H1 (cell line): ENCODE results near the gene PTPRG. TPM values are rescaled to one million over a fixed set of nuclear protein-coding genes. Genes with fewer than 3 reads are reported as not detected.

Experiments
- CTCF ChIA-PET: fragments of 300-600 bp; sonication (Branson Sonifier 250); formaldehyde crosslinking; loops from one replicate; lab custom pipeline; 2021; ENCODE audit not compliant: partially characterized antibody; lab: Charles Lee
- POLR2A ChIA-PET: fragments of 300-600 bp; sonication (Branson Sonifier 250); formaldehyde crosslinking; loops from one replicate; lab custom pipeline; 2021; ENCODE audit warnings: inconsistent platforms; ENCODE audit not compliant: partially characterized antibody; lab: Charles Lee
- DNase-seq, 2 experiments: peaks; one replicate each; pipeline versions ENCODE4 v3.0.0 to v3.0.0-alpha.2; 2010 to 2022; ENCODE audit warnings: low spot score in 2 of 2, low read depth in 1 of 2, mixed read lengths in 1 of 2
- FAIRE-seq: peaks from 2 replicates; lab custom pipeline; 2011; peaks lifted over from hg19 to GRCh38; lab: Jason Lieb, UNC
- H2AFZ ChIP-seq: 2 replicates; pipeline ENCODE4 v1.8.1; 2012; ENCODE audit warnings: low read length, inconsistent platforms
- H2AK5ac ChIP-seq: 2 replicates; pipeline ENCODE4 v1.6.1; 2013; ENCODE audit warnings: low read depth, low read length
- H2BK120ac ChIP-seq: replicated peaks from 2 replicates; pipeline ENCODE3; 2013; ENCODE audit warnings: low read depth, low read length, inconsistent platforms
- H2BK12ac ChIP-seq: 2 replicates; pipeline ENCODE4 v1.6.1; 2013; ENCODE audit warnings: low read depth, low read length
- H2BK15ac ChIP-seq: 2 replicates; pipeline ENCODE4 v1.6.1; 2013; ENCODE audit warnings: low read length
- H2BK20ac ChIP-seq: 2 replicates; pipeline ENCODE4 v1.6.1; 2013; ENCODE audit warnings: low read length
- H2BK5ac ChIP-seq: 2 replicates; pipeline ENCODE4 v1.6.1; 2013; ENCODE audit warnings: low read depth, low read length
- H3K14ac ChIP-seq: 2 replicates; pipeline ENCODE4 v1.6.1; 2013; ENCODE audit warnings: inconsistent platforms; ENCODE audit not compliant: insufficient read length
- H3K18ac ChIP-seq: 2 replicates; pipeline ENCODE4 v1.6.1; 2013; ENCODE audit warnings: low read length; ENCODE audit errors: extremely low read depth
- H3K23ac ChIP-seq: 2 replicates; pipeline ENCODE4 v1.6.1; 2013; ENCODE audit warnings: inconsistent platforms; ENCODE audit not compliant: insufficient read length
- H3K23me2 ChIP-seq: 2 replicates; pipeline ENCODE4 v1.6.1; 2013; ENCODE audit warnings: low read depth, low read length
- H3K27ac ChIP-seq: 2 replicates; pipeline ENCODE4 v1.6.1; 2011; ENCODE audit warnings: low read depth, low read length, inconsistent platforms
- H3K27me3 ChIP-seq, 4 experiments: replicated peaks in 1 of 4; 1 replicate in 1 of 4; 2 replicates in 3 of 4; pipeline versions ENCODE4 v1.6.1 to v1.8.1; 2011 to 2013; ENCODE audit warnings: low read length in 3 of 4, mild to moderate bottlenecking in 3 of 4, inconsistent platforms in 2 of 4, mixed read lengths in 2 of 4, moderate library complexity in 1 of 4; ENCODE audit not compliant: control insufficient read depth in 3 of 4, insufficient read depth in 3 of 4; ENCODE audit errors: extremely low read depth in 1 of 4
- H3K36me3 ChIP-seq, 4 experiments: 2 replicates each; pipeline versions ENCODE4 v1.6.1 to v1.8.1; 2011 to 2013; ENCODE audit warnings: mild to moderate bottlenecking in 4 of 4, low read length in 3 of 4, moderate library complexity in 2 of 4, control low read depth in 1 of 4, inconsistent platforms in 1 of 4; ENCODE audit not compliant: insufficient read depth in 4 of 4, control insufficient read depth in 2 of 4
- H3K4ac ChIP-seq: replicated peaks from 2 replicates; pipeline ENCODE3; 2013; ENCODE audit warnings: low read length, low read depth, mixed read lengths, inconsistent platforms; ENCODE audit not compliant: insufficient read length
- H3K4me1 ChIP-seq, 4 experiments: replicated peaks in 1 of 4; 1 replicate in 1 of 4; 2 replicates in 3 of 4; pipeline versions ENCODE4 v1.6.1 to v1.8.1; 2011 to 2013; ENCODE audit warnings: low read length in 3 of 4, inconsistent platforms in 2 of 4, mixed read lengths in 1 of 4; ENCODE audit not compliant: insufficient read depth in 4 of 4, control insufficient read depth in 3 of 4
- H3K4me2 ChIP-seq, 2 experiments: 2 replicates each; pipeline versions ENCODE4 v1.6.1 to v1.8.1; 2011 to 2013; ENCODE audit warnings: low read depth in 2 of 2, low read length in 2 of 2, control low read depth in 1 of 2, inconsistent platforms in 1 of 2, mild to moderate bottlenecking in 1 of 2; ENCODE audit not compliant: insufficient read depth in 1 of 2
- H3K4me3 ChIP-seq, 4 experiments: fragments of 200-600, 300-600 bp in 1 of 4; sonication (generic), shearing (Covaris generic), sonication (Bioruptor Twin) in 1 of 4; 2 replicates each; pipeline versions ENCODE4 v1.5.1 to v1.8.1; 2011 to 2016; ENCODE audit warnings: low read length in 4 of 4, low read depth in 3 of 4, control low read depth in 2 of 4, inconsistent platforms in 2 of 4, mild to moderate bottlenecking in 2 of 4, mixed read lengths in 1 of 4, moderate library complexity in 1 of 4; ENCODE audit not compliant: insufficient read depth in 2 of 4; ENCODE audit errors: extremely low read depth in 1 of 4
- H3K56ac ChIP-seq: replicated peaks from 2 replicates; pipeline ENCODE3; 2013; ENCODE audit warnings: low read depth, mild to moderate bottlenecking, mixed read lengths, low read length, inconsistent platforms; ENCODE audit not compliant: insufficient read length
- H3K79me1 ChIP-seq: 2 replicates; pipeline ENCODE4 v1.6.1; 2013; ENCODE audit warnings: low read depth, low read length, control low read depth
- H3K79me2 ChIP-seq, 2 experiments: 2 replicates each; pipeline versions ENCODE4 v1.6.1 to v1.8.1; 2012 to 2013; ENCODE audit warnings: low read length in 2 of 2, mild to moderate bottlenecking in 2 of 2, inconsistent platforms in 1 of 2; ENCODE audit not compliant: insufficient read depth in 2 of 2, control insufficient read depth in 1 of 2
- H3K9ac ChIP-seq, 4 experiments: replicated peaks in 1 of 4; 1 replicate in 1 of 4; 2 replicates in 3 of 4; pipeline versions ENCODE4 v1.6.1 to v1.8.1; 2011 to 2013; ENCODE audit warnings: low read depth in 3 of 4, low read length in 3 of 4, control low read depth in 2 of 4, mild to moderate bottlenecking in 2 of 4, moderate library complexity in 2 of 4, inconsistent platforms in 1 of 4; ENCODE audit errors: extremely low read depth in 1 of 4
- H3K9me3 ChIP-seq, 2 experiments: 2 replicates each; pipeline versions ENCODE4 v1.6.1 to v1.8.1; 2012 to 2013; ENCODE audit warnings: mild to moderate bottlenecking in 2 of 2, moderate library complexity in 2 of 2, control low read depth in 1 of 2, inconsistent platforms in 1 of 2, low read depth in 1 of 2, low read length in 1 of 2, mixed read lengths in 1 of 2; ENCODE audit not compliant: insufficient read depth in 2 of 2
- H4K20me1 ChIP-seq, 2 experiments: replicated peaks in 1 of 2; 2 replicates each; pipeline versions ENCODE3 to v1.8.1; 2011 to 2013; ENCODE audit warnings: inconsistent platforms in 2 of 2, low read length in 2 of 2, mild to moderate bottlenecking in 1 of 2; ENCODE audit not compliant: insufficient read depth in 2 of 2, control insufficient read depth in 1 of 2
- H4K5ac ChIP-seq: 2 replicates; pipeline ENCODE4 v1.6.1; 2013; ENCODE audit warnings: low read length, low read depth, mixed read lengths, inconsistent platforms; ENCODE audit not compliant: insufficient read length
- H4K8ac ChIP-seq: 2 replicates; pipeline ENCODE4 v1.8.0; 2013; ENCODE audit warnings: mild to moderate bottlenecking, moderate library complexity, low read length, inconsistent platforms; ENCODE audit not compliant: insufficient read depth; ENCODE audit errors: extremely low read depth
- H4K91ac ChIP-seq: replicated peaks from 2 replicates; pipeline ENCODE3; 2013; ENCODE audit warnings: low read length, mixed read lengths, inconsistent platforms; ENCODE audit not compliant: insufficient read length
- WGBS, 2 experiments: shearing (Covaris generic) in 1 of 2; methylation state at CpG; one replicate each; pipeline versions ENCODE4 v1.1.6 to v1.1.7; 2013 to 2015; ENCODE audit warnings: low lambda C conversion rate in 2 of 2, mixed read lengths in 2 of 2, inconsistent platforms in 1 of 2, low coverage in 1 of 2, missing lambda C conversion rate in 1 of 2; ENCODE audit not compliant: insufficient replicate concordance in 2 of 2, insufficient coverage in 1 of 2, insufficient read length in 1 of 2; ENCODE audit errors: extremely low coverage in 1 of 2, missing lambda C conversion rate in 1 of 2; 5-methylcytosine and 5-hydroxymethylcytosine counted together
- polyA plus RNA-seq, 7 experiments: library from polyadenylated mRNA; depleted of rRNA in 3 of 7; stranded (reverse) in 5 of 7; unstranded in 2 of 7; fragments of >200 nt in 5 of 7; fragments of 200-250 nt in 2 of 7; gene quantifications; 1 replicate in 5 of 7; 2 replicates in 1 of 7; 4 replicates in 1 of 7; pipeline versions ENCODE4 v1.2.1 to v1.2.3, GENCODE V29; 2011 to 2013; ENCODE audit warnings: missing spikeins in 2 of 7, mixed read lengths in 2 of 7
- total RNA-seq: library from RNA; stranded (reverse); fragmentation: NEBNext Ultra II Directional; extraction: Animal tissue kit (Norgen Biotek cat#: 25700); gene quantifications from 2 replicates; pipeline ENCODE4 v1.2.1, GENCODE V29; 2021

The PTPRG gene
- total and polyA plus RNA-seq, 2 of the 8 experiments (the other 6 are each of a cell fraction or from before 2014, with no cell fraction given): 23.3 to 96.2 TPM

- no peaks in the 10 kb centered on the region for H3K23me2 ChIP-seq
- H2BK120ac ChIP-seq: no peak overlapping the region
- no peak overlapping the region for H3K9ac ChIP-seq
- CTCF ChIA-PET: interaction anchor here (0.5 to 1.2 kb wide), 4 partner anchors 10 to 354 kb away, joined by 3 to 5 read pairs (median 3); no protein-coding TSS in a partner anchor
- H3K27ac ChIP-seq: no peak overlapping the region
- H3K14ac ChIP-seq: no peak overlapping the region
- H3K18ac ChIP-seq: no peak overlapping the region
- no peak overlapping the region for H3K23ac ChIP-seq
- H2BK12ac ChIP-seq: no peak overlapping the region
- H3K9me3 ChIP-seq: no peaks in the 10 kb centered on the region
- 87% methylated on average over 6 of the region's 6 CpGs; no CpG with 5 or more reads in 1 of the 2 experiments for WGBS, 2 experiments
- H2AFZ ChIP-seq: no peak overlapping the region
- no peak overlapping the region for H2BK15ac ChIP-seq
- H4K20me1 ChIP-seq: peaks cover 2% of the 10 kb centered on the region in 2 experiments
- H4K91ac ChIP-seq: no peak overlapping the region
- no peaks in the 10 kb centered on the region for H3K36me3 ChIP-seq
- H3K27me3 ChIP-seq: no peaks in the 10 kb centered on the region
- H3K4ac ChIP-seq: no peak overlapping the region
- H3K4me2 ChIP-seq: no peak overlapping the region
- FAIRE-seq (no peak), DNase-seq (no peak)
- POLR2A ChIA-PET: no interaction called here
- no peak overlapping the region for H3K56ac ChIP-seq
- no peak overlapping the region for H2BK20ac ChIP-seq
- no peak overlapping the region for H2BK5ac ChIP-seq
- H3K4me3 ChIP-seq: no peak overlapping the region
- H3K4me1 ChIP-seq: peaks cover 4 to 17% (median 15%) of the 10 kb centered on the region in 4 experiments
- no peak overlapping the region for H4K8ac ChIP-seq
- no peak overlapping the region for H4K5ac ChIP-seq
- peaks cover 0 to 94% of the 10 kb centered on the region in 2 experiments; a peak in 3 of 4 replicates for H3K79me2 ChIP-seq
- peaks cover 6% of the 10 kb centered on the region; the same call in 1 of the 2 replicates for H3K79me1 ChIP-seq
- H2AK5ac ChIP-seq: no peak overlapping the region
These were observed 271.2 kb downstream of the PTPRG start for GRCh38 chr3:61832375-61833229.
